Parathyroid adenoma (tissue), 2 donors: ENCODE data around the gene TNK2.

ENCODE experiments used
- H2AFZ ChIP-seq: fragments of 300-600 bp; sonication (generic); one replicate; pipeline ENCODE4 v1.7.0; 2017; ENCODE audit warnings: antibody characterized with exemption, mild to moderate bottlenecking
- H3K27ac ChIP-seq: fragments of 300-600 bp; sonication (generic); one replicate; pipeline ENCODE4 v1.7.0; 2017
- H3K27me3 ChIP-seq: fragments of 300-600 bp; sonication (generic); one replicate; pipeline ENCODE4 v1.7.0; 2017; ENCODE audit warnings: low read length; ENCODE audit not compliant: control insufficient read depth, insufficient read depth
- H3K36me3 ChIP-seq: fragments of 300-600 bp; sonication (generic); one replicate; pipeline ENCODE4 v1.7.0; 2017; ENCODE audit warnings: low read length; ENCODE audit not compliant: control insufficient read depth, insufficient read depth
- H3K4me1 ChIP-seq: fragments of 300-600 bp; sonication (generic); one replicate; pipeline ENCODE4 v1.7.0; 2017; ENCODE audit warnings: control low read depth
- H3K4me2 ChIP-seq: fragments of 300-600 bp; sonication (generic); one replicate; pipeline ENCODE4 v1.7.0; 2017; ENCODE audit warnings: low read length
- H3K4me3 ChIP-seq: fragments of 300-600 bp; sonication (generic); one replicate; pipeline ENCODE4 v1.7.0; 2017; ENCODE audit warnings: low read depth, low read length
- H3K79me2 ChIP-seq: fragments of 300-600 bp; sonication (generic); one replicate; pipeline ENCODE4 v1.7.0; 2017; ENCODE audit warnings: control low read depth
- H3K9ac ChIP-seq: fragments of 300-600 bp; sonication (generic); one replicate; pipeline ENCODE4 v1.7.0; 2017; ENCODE audit warnings: mild to moderate bottlenecking
- H3K9me3 ChIP-seq: fragments of 300-600 bp; sonication (generic); one replicate; pipeline ENCODE4 v1.7.0; 2017; ENCODE audit warnings: low read length; ENCODE audit not compliant: control insufficient read depth
- CTCF ChIP-seq: fragments of 300-600 bp; sonication (generic); IDR thresholded peaks from one replicate; pipeline ENCODE4 v1.7.0; 2017; ENCODE audit warnings: antibody characterized with exemption, mild to moderate bottlenecking
- donor health status: primary hyperparathyroidism.

TNK2 gene

GRCh38 chr3:195870442-195870841 lies 37.9 kb downstream of the TNK2 start:
- no peak overlapping the region for H2AFZ ChIP-seq
- no peaks in the 10 kb centered on the region for H3K9me3 ChIP-seq
- H3K4me1 ChIP-seq, result no peaks in the 10 kb centered on the region
- H3K27ac ChIP-seq, result no peak overlapping the region
- H3K9ac ChIP-seq, result no peak overlapping the region
- no peak overlapping the region for H3K4me2 ChIP-seq
- no peaks in the 10 kb centered on the region for H3K27me3 ChIP-seq
- TF ChIP-seq CTCF, result no peak
- no peaks in the 10 kb centered on the region for H3K79me2 ChIP-seq
- no peak overlapping the region for H3K4me3 ChIP-seq
- H3K36me3 ChIP-seq, result no peaks in the 10 kb centered on the region

GRCh38 chr3:195869413-195870001 lies 38.8 kb downstream of the TNK2 start:
- no peak for TF ChIP-seq CTCF
- Histone ChIP-seq H3K36me3 (no peaks in the 10 kb centered on the region), H3K27me3 (no peaks in the 10 kb centered on the region), H3K27ac (no peak overlapping the region), H2AFZ (no peak overlapping the region), H3K4me3 (no peak overlapping the region), H3K4me1 (no peaks in the 10 kb centered on the region), H3K9me3 (no peaks in the 10 kb centered on the region), H3K79me2 (no peaks in the 10 kb centered on the region), H3K9ac (no peak overlapping the region), H3K4me2 (no peak overlapping the region)

- H2AFZ ChIP-seq, result no peak overlapping the region
- H3K9me3 ChIP-seq, result no peaks in the 10 kb centered on the region
- no peaks in the 10 kb centered on the region for H3K27me3 ChIP-seq
- H3K79me2 ChIP-seq, result no peaks in the 10 kb centered on the region
- no peak for TF ChIP-seq CTCF
- no peak overlapping the region for H3K9ac ChIP-seq
- no peaks in the 10 kb centered on the region for H3K36me3 ChIP-seq
- H3K4me1 ChIP-seq, result no peaks in the 10 kb centered on the region
- H3K4me3 ChIP-seq, result no peak overlapping the region
- no peak overlapping the region for H3K27ac ChIP-seq
- no peak overlapping the region for H3K4me2 ChIP-seq
Observed at GRCh38 chr3:195868866-195869412, 39.4 kb downstream of the TNK2 start.

- H3K36me3 ChIP-seq, result no peaks in the 10 kb centered on the region
- TF ChIP-seq CTCF, result no peak
- H3K4me3 ChIP-seq, result no peak overlapping the region
- H3K27me3 ChIP-seq, result no peaks in the 10 kb centered on the region
- no peak overlapping the region for H3K27ac ChIP-seq
- H3K9me3 ChIP-seq, result no peaks in the 10 kb centered on the region
- H3K79me2 ChIP-seq, result no peaks in the 10 kb centered on the region
- H3K4me2 ChIP-seq, result no peak overlapping the region
- H3K4me1 ChIP-seq, result no peaks in the 10 kb centered on the region
- H3K9ac ChIP-seq, result no peak overlapping the region
- H2AFZ ChIP-seq, result no peak overlapping the region
Observed at GRCh38 chr3:195868336-195868865, 40.0 kb downstream of the TNK2 start.
